ENCODE results near the gene SPRTN. TPM values are rescaled to one million over a fixed set of nuclear protein-coding genes. Genes with fewer than 3 reads are reported as not detected.

The SPRTN gene
- total and polyA plus RNA-seq, 2 of the 4 experiments (the other 2 are of a cell fraction): 6.5 to 17.4 TPM

DNA sequence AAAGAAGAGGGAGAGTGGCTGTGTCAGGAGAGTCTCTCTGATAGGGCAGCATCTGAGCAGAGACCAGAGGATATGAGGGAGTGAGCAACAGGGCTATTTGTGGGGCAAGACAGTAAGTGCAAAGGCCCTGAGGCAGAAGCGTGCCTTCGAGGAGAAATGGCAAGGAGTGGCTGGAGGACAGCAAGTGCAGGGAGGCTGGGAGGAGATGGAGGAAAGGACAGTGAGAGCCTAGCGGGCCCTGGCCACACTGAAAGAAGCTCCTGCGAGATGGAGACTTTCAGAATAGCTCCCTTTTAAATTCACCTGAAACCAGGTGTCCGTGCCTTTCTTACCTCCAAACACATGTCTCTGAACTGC is 25.7 kb upstream of the SPRTN start:
- Histone ChIP-seq H3K36me3 (ENCODE audit: control insufficient read depth, insufficient read depth, low read length) (no peaks in the 10 kb centered on the region), H3K9me3 (ENCODE audit: control insufficient read depth, insufficient read depth, low read length) (no peaks in the 10 kb centered on the region), H3K9ac (ENCODE audit: low read depth, low read length) (no peak overlapping the region), H2BK120ac (ENCODE audit: low read depth, low read length) (no peak overlapping the region), H2BK5ac (ENCODE audit: low read depth, low read length, poor library complexity, severe bottlenecking) (no peak overlapping the region), H3K9me1 (ENCODE audit: insufficient read depth, low read length) (no peaks in the 10 kb centered on the region), H2BK15ac (ENCODE audit: low read depth, low read length) (no peak overlapping the region), H3K14ac (replicated peaks; ENCODE audit: low read depth, low read length) (no peak overlapping the region), H3K4me3 (ENCODE audit: insufficient read depth, low read depth, low read length) (no peak overlapping the region), H2BK20ac (ENCODE audit: low read depth, low read length) (no peak overlapping the region), H2AK9ac (replicated peaks; ENCODE audit: low read depth, low read length, poor library complexity) (no peak overlapping the region), H4K91ac (ENCODE audit: insufficient read depth, low read depth, low read length) (no peak overlapping the region), H3K4ac (ENCODE audit: low read depth, low read length) (no peak overlapping the region), H3K79me1 (ENCODE audit: low read depth in 1 of 2, low read length in 2 of 2) (no peaks in the 10 kb centered on the region), H3K18ac (ENCODE audit: low read depth, low read length) (no peak overlapping the region), H3K27ac (ENCODE audit: insufficient read depth, low read length) (no peak overlapping the region), H3K56ac (ENCODE audit: extremely low read depth, insufficient read depth, low read length) (no peak overlapping the region), H3K4me1 (ENCODE audit: control insufficient read depth, insufficient read depth, low read length) (no peaks in the 10 kb centered on the region), H4K5ac (ENCODE audit: low read depth, low read length) (no peak overlapping the region), H2AK5ac (ENCODE audit: low read depth, low read length) (no peak overlapping the region), H3K27me3 (ENCODE audit: control insufficient read depth, insufficient read depth, low read length) (no peaks in the 10 kb centered on the region), H4K20me1 (ENCODE audit: insufficient read depth, low read length) (no peaks in the 10 kb centered on the region), H3K23ac (ENCODE audit: low read depth, low read length) (no peak overlapping the region), H4K8ac (ENCODE audit: low read depth in 2 of 2, low read length in 2 of 2) (no peak overlapping the region), H3K4me2 (ENCODE audit: low read depth, low read length) (no peak overlapping the region), H2AFZ (replicated peaks; ENCODE audit: low read length, poor library complexity) (no peak overlapping the region)
- no TSS peak for BruUV-seq (replicated peaks)
- WGBS, 2 experiments (ENCODE audit: extremely low coverage in 2 of 2, insufficient read length in 1 of 2): no CpG with 5 or more reads among the region's 5 CpGs
- TF ChIP-seq RAD21 (IDR thresholded peaks at IDR 0.05; ENCODE audit: low read length): no peak
- no peak for TF ChIP-seq CHD1 (IDR thresholded peaks at IDR 0.05; ENCODE audit: low read depth, low read length)
- TF ChIP-seq, protein P1, sequence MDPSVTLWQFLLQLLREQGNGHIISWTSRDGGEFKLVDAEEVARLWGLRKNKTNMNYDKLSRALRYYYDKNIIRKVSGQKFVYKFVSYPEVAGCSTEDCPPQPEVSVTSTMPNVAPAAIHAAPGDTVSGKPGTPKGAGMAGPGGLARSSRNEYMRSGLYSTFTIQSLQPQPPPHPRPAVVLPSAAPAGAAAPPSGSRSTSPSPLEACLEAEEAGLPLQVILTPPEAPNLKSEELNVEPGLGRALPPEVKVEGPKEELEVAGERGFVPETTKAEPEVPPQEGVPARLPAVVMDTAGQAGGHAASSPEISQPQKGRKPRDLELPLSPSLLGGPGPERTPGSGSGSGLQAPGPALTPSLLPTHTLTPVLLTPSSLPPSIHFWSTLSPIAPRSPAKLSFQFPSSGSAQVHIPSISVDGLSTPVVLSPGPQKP (IDR thresholded peaks at IDR 0.05; ENCODE audit: borderline replicate concordance, low read depth, low read length): no peak
- no peak for TF ChIP-seq CEBPB (IDR thresholded peaks at IDR 0.05; ENCODE audit: low read depth, low read length)
- TF ChIP-seq FOS (IDR thresholded peaks at IDR 0.05; ENCODE audit: low read depth, low read length): no peak
- CTCF ChIA-PET: no interaction called here
- dilution Hi-C loops (cut with HindIII; ENCODE audit: low sequenced_read_pairs, unreplicated experiment) (no loop called here), in situ Hi-C loops (cut with MboI; ENCODE audit: low sequenced_read_pairs) (no loop called here), intact Hi-C loops (cut with micrococcal nuclease) (no loop called here)
- DNase-seq (no peak), ATAC-seq (ENCODE audit: low read depth) (no peak)
- POLR2A ChIA-PET (ENCODE audit: unreplicated experiment): no interaction called here
